GM10266 (cell line): ENCODE data around the gene THPO.

Experiments
- DNase-seq: peaks from one replicate; pipeline ENCODE4 v3.0.0; 2012; ENCODE audit errors: extremely low spot score
- TF ChIP-seq, protein P1 (sequence below): IDR thresholded peaks from 2 replicates; pipeline ENCODE4 v1.5.1; 2012; ENCODE audit warnings: mild to moderate bottlenecking, low read depth; ENCODE audit not compliant: control insufficient read depth, insufficient read depth; ENCODE audit errors: missing control alignments

The THPO gene

DNA sequence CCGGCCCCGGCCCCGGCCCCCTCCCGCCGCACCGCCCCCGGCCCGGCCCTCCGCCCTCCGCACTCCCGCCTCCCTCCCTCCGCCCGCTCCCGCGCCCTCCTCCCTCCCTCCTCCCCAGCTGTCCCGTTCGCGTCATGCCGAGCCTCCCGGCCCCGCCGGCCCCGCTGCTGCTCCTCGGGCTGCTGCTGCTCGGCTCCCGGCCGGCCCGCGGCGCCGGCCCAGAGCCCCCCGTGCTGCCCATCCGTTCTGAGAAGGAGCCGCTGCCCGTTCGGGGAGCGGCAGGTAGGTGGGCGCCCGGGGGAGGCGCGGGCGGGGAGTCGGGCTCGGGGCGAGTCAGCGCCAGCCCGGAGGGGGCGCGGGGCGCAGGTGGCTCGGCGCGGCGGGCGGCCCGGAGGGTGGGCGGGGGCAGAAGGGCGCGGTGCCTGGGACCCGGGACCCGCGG lies 2.2 kb upstream of the THPO start:
- TF ChIP-seq, protein P1, sequence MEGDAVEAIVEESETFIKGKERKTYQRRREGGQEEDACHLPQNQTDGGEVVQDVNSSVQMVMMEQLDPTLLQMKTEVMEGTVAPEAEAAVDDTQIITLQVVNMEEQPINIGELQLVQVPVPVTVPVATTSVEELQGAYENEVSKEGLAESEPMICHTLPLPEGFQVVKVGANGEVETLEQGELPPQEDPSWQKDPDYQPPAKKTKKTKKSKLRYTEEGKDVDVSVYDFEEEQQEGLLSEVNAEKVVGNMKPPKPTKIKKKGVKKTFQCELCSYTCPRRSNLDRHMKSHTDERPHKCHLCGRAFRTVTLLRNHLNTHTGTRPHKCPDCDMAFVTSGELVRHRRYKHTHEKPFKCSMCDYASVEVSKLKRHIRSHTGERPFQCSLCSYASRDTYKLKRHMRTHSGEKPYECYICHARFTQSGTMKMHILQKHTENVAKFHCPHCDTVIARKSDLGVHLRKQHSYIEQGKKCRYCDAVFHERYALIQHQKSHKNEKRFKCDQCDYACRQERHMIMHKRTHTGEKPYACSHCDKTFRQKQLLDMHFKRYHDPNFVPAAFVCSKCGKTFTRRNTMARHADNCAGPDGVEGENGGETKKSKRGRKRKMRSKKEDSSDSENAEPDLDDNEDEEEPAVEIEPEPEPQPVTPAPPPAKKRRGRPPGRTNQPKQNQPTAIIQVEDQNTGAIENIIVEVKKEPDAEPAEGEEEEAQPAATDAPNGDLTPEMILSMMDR, result no peak
- DNase-seq, result peak; percentile 80

DNA sequence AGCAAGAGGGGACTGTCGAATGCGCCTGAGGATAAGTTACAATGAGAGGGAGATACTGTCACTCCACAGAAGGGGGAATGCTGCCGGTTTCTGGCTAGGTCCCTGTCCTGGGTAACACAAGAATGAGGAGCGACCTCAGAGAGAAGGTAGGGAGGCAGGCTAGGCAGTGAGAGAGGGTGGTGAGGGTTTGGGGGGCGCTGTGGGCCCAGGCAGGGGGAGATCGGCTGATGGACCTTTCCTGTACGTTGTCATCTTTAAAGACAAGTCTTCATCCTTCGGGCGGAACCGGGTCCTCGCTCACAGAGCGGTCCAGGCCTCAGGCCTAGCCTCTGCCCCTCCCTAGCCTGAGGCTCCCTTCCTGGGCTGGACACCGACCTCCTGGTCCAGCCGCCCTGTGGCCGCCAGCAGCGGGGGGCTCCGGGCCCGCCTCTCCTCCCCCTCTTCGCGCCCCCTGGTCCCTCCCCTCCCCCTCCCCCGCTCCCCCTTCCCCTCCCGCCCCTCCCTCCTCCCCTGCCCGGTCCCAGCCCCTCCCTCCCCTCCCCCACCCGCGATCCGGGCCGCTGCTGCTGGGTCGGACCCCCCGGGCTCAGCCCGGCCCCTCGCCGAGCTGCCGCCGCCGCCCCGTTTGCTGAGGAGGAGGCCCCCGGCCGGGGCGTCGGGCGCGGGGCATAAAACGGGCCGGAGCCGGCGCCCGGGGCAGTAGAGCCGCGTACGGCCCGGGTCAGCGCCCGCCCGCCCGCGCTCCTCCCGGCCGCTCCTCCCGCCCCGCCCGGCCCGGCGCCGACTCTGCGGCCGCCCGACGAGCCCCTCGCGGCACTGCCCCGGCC lies 1.6 kb upstream of the THPO start, which contains the start of gene CHRD:
TSS of gene CHRD (plus strand) at position 697 of the 827 bp plus-strand sequence. CDS start 265 bp downstream, outside the sequence.
- DNase-seq, result no peak
- TF ChIP-seq, protein P1, result no peak

DNA sequence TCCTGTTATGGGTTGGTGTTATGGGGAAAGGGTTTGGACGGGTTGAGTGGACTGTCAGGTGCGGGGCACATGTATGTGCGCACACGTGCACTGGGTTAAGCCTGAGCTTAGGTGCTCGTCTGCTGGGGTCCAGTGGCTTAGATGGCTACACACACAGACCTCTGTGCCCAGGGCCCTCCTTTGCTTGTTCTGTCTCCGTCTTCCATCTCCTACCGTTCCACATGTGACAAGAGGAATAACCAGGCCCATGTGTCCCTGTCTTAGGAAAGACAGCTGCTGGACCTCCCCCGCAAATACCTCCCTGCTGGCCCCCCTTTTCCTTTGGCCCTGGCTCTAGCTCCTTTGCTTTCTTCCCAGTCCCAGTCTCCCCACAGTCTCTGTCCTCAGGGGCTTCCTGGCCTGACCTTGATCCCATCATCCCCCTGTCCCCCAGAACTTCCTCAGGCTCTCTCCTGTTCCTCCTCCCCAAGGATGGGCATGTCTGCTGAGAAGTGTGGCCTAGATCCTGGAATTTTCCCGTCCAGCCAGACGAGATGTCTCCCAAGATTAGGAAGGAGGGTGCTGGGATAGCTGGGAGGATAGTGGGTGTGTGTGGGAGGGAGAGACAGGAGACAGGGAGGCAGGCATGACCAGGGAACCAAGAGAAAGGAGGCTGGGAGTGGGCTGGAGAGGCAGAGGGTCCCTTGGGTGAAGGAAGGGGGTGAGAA lies 797 bp upstream of the THPO start:
- DNase-seq, result no peak
- TF ChIP-seq, protein P1, result no peak

DNA sequence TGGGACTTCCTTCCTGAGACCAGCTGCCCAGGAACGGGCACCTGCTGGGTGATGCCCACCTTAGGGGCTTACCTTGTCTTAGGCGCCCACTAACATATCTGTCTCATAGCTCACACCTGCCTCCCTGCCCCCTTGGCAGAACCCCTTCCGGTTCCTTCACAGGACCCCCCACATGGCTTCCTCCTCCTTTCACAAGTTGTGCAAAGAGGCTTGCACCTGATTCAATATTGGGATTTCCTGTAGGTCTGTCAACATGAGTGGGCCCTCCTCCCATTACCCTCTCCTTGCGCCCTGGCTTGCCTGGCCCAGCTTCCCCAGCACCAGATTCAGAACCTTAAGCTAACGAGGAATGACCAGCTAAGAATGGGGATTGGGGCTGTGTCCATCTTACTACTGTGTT lies 633 bp downstream of the THPO start:
- TF ChIP-seq, protein P1, result no peak

DNA sequence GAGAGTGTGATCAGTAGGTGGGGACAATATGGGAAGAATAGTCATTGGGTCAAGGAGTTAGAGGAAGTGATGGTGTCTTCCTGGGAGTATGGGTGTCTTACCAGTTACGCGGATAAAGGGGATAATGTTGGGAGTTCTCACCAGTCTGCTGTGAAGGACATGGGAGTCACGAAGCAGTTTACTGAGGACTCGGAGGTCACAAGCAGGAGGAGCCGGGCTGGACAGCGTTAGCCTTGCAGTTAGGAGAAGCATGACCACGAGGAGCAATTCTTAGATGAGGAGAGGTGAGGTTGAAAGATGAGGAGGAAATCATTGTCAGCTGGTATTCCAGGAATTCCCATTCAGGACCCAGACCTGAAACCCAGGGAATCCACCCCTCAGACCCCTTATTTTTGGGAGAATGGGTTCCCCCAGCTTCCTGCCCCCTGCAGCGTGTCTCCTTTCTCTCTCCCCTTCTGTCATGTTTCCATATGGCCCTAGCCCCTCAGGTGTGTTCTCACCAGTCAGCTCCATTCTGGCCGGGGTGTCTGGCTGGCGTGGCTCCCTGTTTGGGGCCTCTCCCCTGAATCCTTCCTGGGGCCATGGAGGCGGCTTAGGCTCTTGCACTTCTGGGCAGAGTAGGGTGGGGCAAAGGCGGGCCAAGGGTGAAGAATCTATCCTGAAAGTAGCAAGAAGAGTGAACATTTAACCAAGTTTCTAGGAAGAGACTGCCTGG lies 2.1 kb downstream of the THPO start:
- no peak for DNase-seq
- TF ChIP-seq, protein P1, result no peak

More for the DNA sequence above, 633 bp downstream of the THPO start:
- no peak for DNase-seq

DNA sequence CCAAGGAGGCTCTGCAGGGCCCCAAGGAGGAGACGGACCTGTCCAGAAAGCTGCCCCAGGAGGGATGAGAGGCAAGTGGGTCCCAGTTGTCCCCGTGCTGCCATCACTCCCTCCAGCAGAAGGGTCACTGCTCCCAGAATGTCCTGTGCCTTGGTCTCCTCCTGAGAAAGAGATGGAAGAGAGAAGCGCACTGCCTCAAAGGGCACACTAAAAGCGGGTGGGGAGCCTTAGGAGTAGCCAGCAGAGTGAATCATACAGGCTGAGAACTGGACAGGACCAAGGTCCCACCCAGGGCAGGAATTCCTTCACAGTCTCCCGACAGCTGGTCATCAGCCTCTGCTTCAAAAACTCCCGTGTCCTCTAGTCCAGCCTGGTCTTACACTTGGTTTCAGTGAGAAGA lies 4.6 kb downstream of the THPO start:
- no peak for DNase-seq
- TF ChIP-seq, protein P1, result no peak

DNA sequence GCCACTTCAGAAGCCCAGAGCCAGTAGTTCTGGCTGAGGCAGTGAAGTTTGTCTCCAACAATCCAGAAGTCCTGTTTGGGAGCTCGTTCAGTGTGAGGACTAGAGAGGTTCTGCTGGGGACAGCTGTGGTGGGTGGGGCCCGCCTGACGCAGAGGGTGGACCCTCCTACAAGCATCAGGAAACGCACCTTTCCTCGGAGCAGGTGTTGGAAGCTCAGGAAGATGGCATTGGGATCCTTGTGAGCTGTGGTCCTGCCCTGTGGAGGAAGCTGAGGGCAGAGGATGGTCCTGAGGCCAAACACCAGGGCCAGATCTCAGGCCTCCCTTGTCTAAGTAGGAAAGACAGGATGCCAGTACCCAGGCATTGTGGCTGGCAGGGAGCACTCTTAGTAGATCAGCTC lies 5.1 kb downstream of the THPO start:
- DNase-seq, result no peak
- TF ChIP-seq, protein P1, result no peak
